K562 (cell line): Measurements from ENCODE around the gene FAM219A. TPM values are rescaled to one million over a fixed set of nuclear protein-coding genes. Genes with fewer than 3 reads are reported as not detected.
A peak's percentile ranks its signal among the peaks of the same experiment; 100 is the strongest.
"Not testable (repeated sequence)": the region's sequence is repeated elsewhere in the genome, so short reads cannot be mapped to it uniquely, and the experiment has no call there.

Source experiments
- ATAC-seq: fragments of 200-7000 bp; cut with Tn5 transposase; 3 replicates; pipeline ENCODE4 v1.9.1; 2020; ENCODE audit warnings: moderate library complexity
- BruUV-seq: library from RNA; stranded (reverse); fragments of 400-500 nt; replicated peaks from 2 replicates; lab custom pipeline; 2021; lab: Mats Ljungman, UMichigan
- CTCF ChIA-PET: fragments of 300-600 bp; formaldehyde crosslinking; extraction: SDS; loops from one replicate; lab custom pipeline; 2021; ENCODE audit warnings: low intra/inter-chr PET ratio; lab: Yijun Ruan, JAX
- POLR2A ChIA-PET: fragments of 300-600, 350-650 bp; sonication (Branson Sonifier 250); formaldehyde crosslinking; extraction: SDS; loops from one replicate; lab custom pipeline; 2021; ENCODE audit warnings: antibody characterized with exemption, inconsistent platforms; lab: Yijun Ruan, JAX
- DNase-seq, 4 experiments: peaks; one replicate each; pipeline versions ENCODE4 v3.0.0 to v3.0.0-alpha.2; 2011 to 2018; ENCODE audit warnings: low spot score in 3 of 4, mixed read lengths in 3 of 4; ENCODE audit errors: extremely low read depth in 1 of 4
- FAIRE-seq: peaks from 2 replicates; lab custom pipeline; 2011; peaks lifted over from hg19 to GRCh38; lab: Jason Lieb, UNC
- H2AFZ ChIP-seq: 2 replicates; pipeline ENCODE4 v1.6.0; 2011; ENCODE audit warnings: low read depth, low read length, control low read depth, inconsistent platforms
- H3K27ac ChIP-seq: fragments of 200-600 bp; 3 replicates; pipeline ENCODE4 v1.8.0; 2011; ENCODE audit warnings: low read depth, mild to moderate bottlenecking, control low read depth, inconsistent platforms, low read length, moderate library complexity, mixed read lengths; ENCODE audit errors: extremely low read depth
- H3K27me3 ChIP-seq, 2 experiments: fragments of 300-600 bp in 1 of 2; 2 replicates in 1 of 2; 3 replicates in 1 of 2; pipeline versions ENCODE4 v1.6.0 to v1.8.0; 2011; ENCODE audit warnings: inconsistent platforms in 2 of 2, low read length in 2 of 2, mild to moderate bottlenecking in 1 of 2, mixed read lengths in 1 of 2, moderate library complexity in 1 of 2; ENCODE audit not compliant: control insufficient read depth in 2 of 2, insufficient read depth in 2 of 2
- H3K36me3 ChIP-seq: fragments of 300-600 bp; 3 replicates; pipeline ENCODE4 v1.8.0; 2011; ENCODE audit warnings: mild to moderate bottlenecking, low read length, inconsistent platforms; ENCODE audit not compliant: control insufficient read depth, insufficient read depth
- H3K4me1 ChIP-seq, 2 experiments: fragments of 200-600 bp in 1 of 2; replicated peaks in 1 of 2; 2 replicates in 1 of 2; 3 replicates in 1 of 2; pipeline versions ENCODE4 v1.5.1 to v1.8.0; 2011; ENCODE audit warnings: inconsistent platforms in 2 of 2, low read length in 2 of 2, mild to moderate bottlenecking in 1 of 2, mixed read lengths in 1 of 2, moderate library complexity in 1 of 2; ENCODE audit not compliant: control insufficient read depth in 2 of 2, insufficient read depth in 2 of 2
- H3K4me2 ChIP-seq: 2 replicates; pipeline ENCODE4 v1.6.1; 2011; ENCODE audit warnings: low read length, control low read depth, inconsistent platforms, mixed read lengths; ENCODE audit not compliant: insufficient read depth
- H3K4me3 ChIP-seq: fragments of 200-600 bp; sonication (generic), shearing (Covaris generic); 2 replicates; pipeline ENCODE4 v1.5.1; 2016; ENCODE audit warnings: control low read depth, inconsistent platforms
- H3K79me2 ChIP-seq: fragments of 200-600 bp; 3 replicates; pipeline ENCODE4 v1.8.0; 2011; ENCODE audit warnings: low read length, inconsistent platforms; ENCODE audit not compliant: control insufficient read depth, insufficient read depth
- H3K9ac ChIP-seq, 2 experiments: 2 replicates each; pipeline versions ENCODE4 v1.6.0 to v1.6.1; 2011; ENCODE audit warnings: low read depth in 2 of 2, low read length in 2 of 2, control low read depth in 1 of 2, inconsistent platforms in 1 of 2, mild to moderate bottlenecking in 1 of 2, mixed read lengths in 1 of 2; ENCODE audit not compliant: insufficient read depth in 1 of 2
- H3K9me1 ChIP-seq: one replicate; pipeline ENCODE4 v1.6.0; 2011; ENCODE audit warnings: inconsistent platforms, mild to moderate bottlenecking, low read length, moderate library complexity; ENCODE audit not compliant: control insufficient read depth, insufficient read depth
- H3K9me3 ChIP-seq: replicated peaks from 2 replicates; pipeline ENCODE4 v1.5.1; 2011; ENCODE audit warnings: low read depth, low read length, inconsistent platforms; ENCODE audit not compliant: control insufficient read depth, insufficient read depth
- H4K20me1 ChIP-seq: replicated peaks from 2 replicates; pipeline ENCODE4 v1.6.1; 2011; ENCODE audit warnings: low read length, inconsistent platforms, mixed read lengths; ENCODE audit not compliant: control insufficient read depth, insufficient read depth
- ZFP36 ChIP-seq: fragments of 150-350 bp; IDR thresholded peaks from 2 replicates; pipeline ENCODE4 v1.6.1; 2018; ENCODE audit warnings: low read length, low read depth; ENCODE audit not compliant: partially characterized antibody
- ZNF766 ChIP-seq: fragments of 200-800 bp; sonication (Bioruptor generic); conservative IDR thresholded peaks from 2 replicates; pipeline ENCODE4 v1.6.1; 2016; ENCODE audit warnings: missing genetic modification characterization, missing compliant biosample characterization
- WGBS: fragments of 100-300 bp; shearing (Covaris generic); methylation state at CpG from one replicate; pipeline ENCODE4 v1.1.6; 2016; ENCODE audit warnings: low coverage, mixed read lengths; ENCODE audit not compliant: insufficient coverage; ENCODE audit errors: missing lambda C conversion rate; 5-methylcytosine and 5-hydroxymethylcytosine counted together
- in situ Hi-C: fragments of 300-500 bp; cut with MboI; formaldehyde crosslinking; loops from 4 replicates; pipeline ENCODE4 v1.15.0; 2018; ENCODE audit warnings: inconsistent platforms, mixed read lengths
- intact Hi-C: fragments of 100-400 bp; cut with micrococcal nuclease; formaldehyde crosslinking; loops from 2 replicates; pipeline ENCODE4 v1.14.2; 2022
- polyA plus RNA-seq, 8 experiments: library from polyadenylated mRNA; depleted of rRNA in 4 of 8; stranded (reverse) in 5 of 8; unstranded in 3 of 8; fragments of >200 nt; fragmentation: Nextera tagmentation in 2 of 8; fragmentation: Illumina TruSeq in 1 of 8; extraction: Ambion mirVana in 2 of 8; extraction: Trizol in 1 of 8; gene quantifications; 2 replicates each; pipeline versions ENCODE4 v1.2.1 to v1.2.3, GENCODE V29; 2011 to 2014; ENCODE audit warnings: inconsistent platforms in 1 of 8, missing spikeins in 1 of 8
- total RNA-seq, 7 experiments: library from RNA; depleted of rRNA in 6 of 7; stranded (reverse); fragments of >200 nt in 6 of 7; fragmentation: Illumina TruSeq in 2 of 7; extraction: Trizol in 2 of 7; gene quantifications; 2 replicates each; pipeline versions ENCODE4 v1.2.1 to v1.2.3, GENCODE V29; 2011 to 2021; ENCODE audit warnings: low replicate concordance in 1 of 7

Gene FAM219A
- total and polyA plus RNA-seq, 9 of the 15 experiments (the other 6 are each of a cell fraction or from before 2014, with no cell fraction given) = 0.63 to 8.6 (median 2.9) TPM

GRCh38 chr9:34368796-34369195 is 89.6 kb downstream of the FAM219A start:
- H3K36me3 ChIP-seq, intact Hi-C loops, POLR2A ChIA-PET, H3K9ac ChIP-seq, H2AFZ ChIP-seq, H3K27ac ChIP-seq, H3K27me3 ChIP-seq, H3K4me2 ChIP-seq, DNase-seq, H4K20me1 ChIP-seq, H3K9me3 ChIP-seq, in situ Hi-C loops, FAIRE-seq, H3K4me1 ChIP-seq, H3K4me3 ChIP-seq, H3K9me1 ChIP-seq, H3K79me2 ChIP-seq, ATAC-seq, CTCF ChIA-PET, BruUV-seq: not testable (repeated sequence)
- WGBS = 7% methylated on average over 5 of the region's 5 CpGs
- peak; percentile 53 for TF ChIP-seq ZFP36
- peak; percentile 66; the same call in 1 of the 2 replicates for TF ChIP-seq ZNF766 (CRISPR knock-in tag)
- TF ChIP-seq, all 486 proteins: peak for 2; not testable (repeated sequence) for 484

GRCh38 chr9:34367751-34368410 is 90.5 kb downstream of the FAM219A start:
- H3K27me3 ChIP-seq, in situ Hi-C loops, CTCF ChIA-PET, ATAC-seq, POLR2A ChIA-PET, H3K9me3 ChIP-seq, DNase-seq, H3K4me1 ChIP-seq, BruUV-seq, H3K4me3 ChIP-seq, H3K79me2 ChIP-seq, H4K20me1 ChIP-seq, H3K9ac ChIP-seq, H3K27ac ChIP-seq, H3K9me1 ChIP-seq, H3K36me3 ChIP-seq, H3K4me2 ChIP-seq, H2AFZ ChIP-seq, FAIRE-seq, intact Hi-C loops: not testable (repeated sequence)
- 4% methylated on average over 3 of the region's 3 CpGs for WGBS
